Mesodermal cell (in vitro differentiated cells): ENCODE results near the gene PCDH10.

Experiments used
- H3K27ac ChIP-seq: 2 replicates; pipeline ENCODE4 v1.7.0; 2013; ENCODE audit warnings: mild to moderate bottlenecking, low read depth, low read length, moderate library complexity; ENCODE audit not compliant: severe bottlenecking
- H3K36me3 ChIP-seq: 2 replicates; pipeline ENCODE4 v1.7.1; 2013; ENCODE audit warnings: mild to moderate bottlenecking, low read length, moderate library complexity; ENCODE audit not compliant: control insufficient read depth, insufficient read depth
- H3K4me1 ChIP-seq: one replicate; pipeline ENCODE4 v1.7.1; 2013; ENCODE audit warnings: mild to moderate bottlenecking, low read length; ENCODE audit not compliant: insufficient read depth, control insufficient read depth, poor library complexity, severe bottlenecking
- H3K4me3 ChIP-seq: 2 replicates; pipeline ENCODE4 v1.7.0; 2013; ENCODE audit warnings: low read length, control low read depth, mild to moderate bottlenecking; ENCODE audit not compliant: insufficient read depth, poor library complexity, severe bottlenecking; ENCODE audit errors: extremely low read depth
- H3K9me3 ChIP-seq: 2 replicates; pipeline ENCODE4 v1.7.1; 2013; ENCODE audit warnings: mild to moderate bottlenecking, low read length, moderate library complexity; ENCODE audit not compliant: control insufficient read depth
- WGBS, 2 experiments: methylation state at CpG; one replicate each; pipeline ENCODE4 v1.1.5; 2013; ENCODE audit warnings: missing lambda C conversion rate in 2 of 2; ENCODE audit not compliant: insufficient coverage in 2 of 2; 5-methylcytosine and 5-hydroxymethylcytosine counted together

PCDH10 gene

GRCh38 chr4:133150486-133151340 lies 1.6 kb downstream of the PCDH10 start:
- 0% methylated on average over 34 to 38 of the region's 63 CpGs for WGBS, 2 experiments
- Histone ChIP-seq H3K4me3 (peak overlapping the region; percentile 66), H3K4me1 (no peaks in the 10 kb centered on the region), H3K36me3 (no peaks in the 10 kb centered on the region), H3K9me3 (no peaks in the 10 kb centered on the region), H3K27ac (no peak overlapping the region)

GRCh38 chr4:133151341-133151690 lies 2.2 kb downstream of the PCDH10 start:
- no peaks in the 10 kb centered on the region for H3K4me1 ChIP-seq
- 0 to 9% methylated on average over 18 to 26 of the region's 31 CpGs for WGBS, 2 experiments
- H3K4me3 ChIP-seq, result peak overlapping the region; percentile 66
- H3K36me3 ChIP-seq, result no peaks in the 10 kb centered on the region
- H3K9me3 ChIP-seq, result no peaks in the 10 kb centered on the region
- H3K27ac ChIP-seq, result no peak overlapping the region

DNA sequence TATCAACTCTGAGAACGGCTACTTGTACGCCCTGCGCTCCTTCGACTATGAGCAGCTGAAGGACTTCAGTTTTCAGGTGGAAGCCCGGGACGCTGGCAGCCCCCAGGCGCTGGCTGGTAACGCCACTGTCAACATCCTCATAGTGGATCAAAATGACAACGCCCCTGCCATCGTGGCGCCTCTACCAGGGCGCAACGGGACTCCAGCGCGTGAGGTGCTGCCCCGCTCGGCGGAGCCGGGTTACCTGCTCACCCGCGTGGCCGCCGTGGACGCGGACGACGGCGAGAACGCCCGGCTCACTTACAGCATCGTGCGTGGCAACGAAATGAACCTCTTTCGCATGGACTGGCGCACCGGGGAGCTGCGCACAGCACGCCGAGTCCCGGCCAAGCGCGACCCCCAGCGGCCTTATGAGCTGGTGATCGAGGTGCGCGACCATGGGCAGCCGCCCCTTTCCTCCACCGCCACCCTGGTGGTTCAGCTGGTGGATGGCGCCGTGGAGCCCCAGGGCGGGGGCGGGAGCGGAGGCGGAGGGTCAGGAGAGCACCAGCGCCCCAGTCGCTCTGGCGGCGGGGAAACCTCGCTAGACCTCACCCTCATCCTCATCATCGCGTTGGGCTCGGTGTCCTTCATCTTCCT lies 2.7 kb downstream of the PCDH10 start:
- Histone ChIP-seq H3K4me1 (no peaks in the 10 kb centered on the region), H3K27ac (no peak overlapping the region), H3K4me3 (peak overlapping the region; percentile 66), H3K9me3 (no peaks in the 10 kb centered on the region), H3K36me3 (no peaks in the 10 kb centered on the region)
- WGBS, 2 experiments, result 0 to 1% methylated on average over 30 to 49 of the region's 62 CpGs

DNA sequence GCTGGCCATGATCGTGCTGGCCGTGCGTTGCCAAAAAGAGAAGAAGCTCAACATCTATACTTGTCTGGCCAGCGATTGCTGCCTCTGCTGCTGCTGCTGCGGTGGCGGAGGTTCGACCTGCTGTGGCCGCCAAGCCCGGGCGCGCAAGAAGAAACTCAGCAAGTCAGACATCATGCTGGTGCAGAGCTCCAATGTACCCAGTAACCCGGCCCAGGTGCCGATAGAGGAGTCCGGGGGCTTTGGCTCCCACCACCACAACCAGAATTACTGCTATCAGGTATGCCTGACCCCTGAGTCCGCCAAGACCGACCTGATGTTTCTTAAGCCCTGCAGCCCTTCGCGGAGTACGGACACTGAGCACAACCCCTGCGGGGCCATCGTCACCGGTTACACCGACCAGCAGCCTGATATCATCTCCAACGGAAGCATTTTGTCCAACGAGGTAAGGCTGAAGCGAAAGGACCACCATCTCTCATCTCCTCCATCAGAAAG lies 3.3 kb downstream of the PCDH10 start:
- Histone ChIP-seq H3K4me3 (peak overlapping the region; percentile 66), H3K9me3 (no peaks in the 10 kb centered on the region), H3K27ac (no peak overlapping the region), H3K4me1 (no peaks in the 10 kb centered on the region), H3K36me3 (no peaks in the 10 kb centered on the region)
- WGBS, 2 experiments, result 1 to 2% methylated on average over 16 to 21 of the region's 26 CpGs

GRCh38 chr4:133152831-133153481 lies 3.9 kb downstream of the PCDH10 start:
- Histone ChIP-seq H3K36me3 (no peaks in the 10 kb centered on the region), H3K27ac (no peak overlapping the region), H3K4me1 (no peaks in the 10 kb centered on the region), H3K4me3 (peak overlapping the region; percentile 66), H3K9me3 (no peaks in the 10 kb centered on the region)
- 0 to 3% methylated on average over 2 to 14 of the region's 20 CpGs for WGBS, 2 experiments

DNA sequence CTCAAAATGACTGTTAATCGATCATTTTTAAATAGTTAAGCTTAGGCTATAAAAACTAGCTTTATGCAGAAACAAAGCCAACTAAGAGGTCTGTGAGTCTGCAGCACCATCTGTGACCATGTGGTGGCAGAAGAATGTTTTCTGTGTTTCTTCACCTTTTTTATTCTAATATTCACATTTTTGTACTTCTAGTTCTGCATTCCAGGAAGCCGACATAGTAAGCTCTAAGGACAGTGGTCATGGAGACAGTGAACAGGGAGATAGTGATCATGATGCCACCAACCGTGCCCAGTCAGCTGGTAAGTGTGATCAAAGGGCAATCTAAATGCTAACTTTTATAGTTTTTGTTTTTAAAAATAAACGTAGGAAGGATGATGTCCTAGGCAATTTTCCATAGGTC lies 5.6 kb downstream of the PCDH10 start:
- Histone ChIP-seq H3K27ac (no peak overlapping the region), H3K36me3 (no peaks in the 10 kb centered on the region), H3K4me3 (no peak overlapping the region), H3K4me1 (no peaks in the 10 kb centered on the region), H3K9me3 (no peaks in the 10 kb centered on the region)
- WGBS, 2 experiments, result 21 to 44% methylated on average over 2 to 3 of the region's 4 CpGs

DNA sequence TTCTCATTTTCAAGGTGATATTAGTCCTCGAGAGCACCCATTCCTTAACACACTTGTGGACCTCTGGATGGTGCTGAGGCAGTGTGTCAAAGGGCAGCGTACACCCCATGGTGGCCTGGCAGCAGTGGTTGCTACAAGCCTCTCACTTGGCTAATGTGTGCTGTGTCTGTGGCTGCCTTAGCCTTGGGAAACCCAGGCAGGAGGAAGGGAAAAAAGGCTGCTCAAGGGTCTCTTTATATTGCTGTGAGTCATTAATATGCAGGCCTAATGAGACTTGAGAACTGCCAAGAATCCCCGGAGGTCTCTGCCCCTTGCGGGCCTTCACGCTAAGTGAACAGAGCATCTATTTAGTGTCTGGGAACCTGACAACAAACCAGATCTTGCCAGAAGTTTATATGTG lies 7.0 kb downstream of the PCDH10 start:
- no peaks in the 10 kb centered on the region for H3K36me3 ChIP-seq
- H3K4me3 ChIP-seq, result no peak overlapping the region
- H3K9me3 ChIP-seq, result no peaks in the 10 kb centered on the region
- no peaks in the 10 kb centered on the region for H3K4me1 ChIP-seq
- WGBS, 2 experiments, result 63 to 72% methylated on average over 2 to 4 of the region's 5 CpGs
- H3K27ac ChIP-seq, result peak overlapping the region; percentile 42

DNA sequence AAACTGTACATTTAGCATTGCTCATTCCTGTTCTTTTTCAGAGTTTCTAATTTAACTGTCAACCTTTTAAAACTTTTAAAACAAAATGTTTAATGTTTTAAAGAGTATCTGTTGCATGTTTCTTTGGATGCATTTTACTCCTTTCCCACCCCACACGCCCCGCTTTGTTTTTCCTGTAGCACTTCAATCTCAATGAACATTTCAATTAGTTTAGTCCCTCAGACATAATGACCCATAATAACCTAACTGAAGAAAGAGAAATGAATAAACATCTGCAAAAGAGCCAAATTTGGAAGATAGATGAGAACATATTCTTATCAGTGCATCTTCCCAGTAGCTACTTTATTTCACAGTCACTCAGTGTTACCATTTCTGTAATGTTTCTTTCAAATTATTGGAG lies 7.5 kb downstream of the PCDH10 start:
- H3K4me1 ChIP-seq, result no peaks in the 10 kb centered on the region
- no peaks in the 10 kb centered on the region for H3K9me3 ChIP-seq
- no peaks in the 10 kb centered on the region for H3K36me3 ChIP-seq
- H3K4me3 ChIP-seq, result no peak overlapping the region
- peak overlapping the region; percentile 42 for H3K27ac ChIP-seq
- WGBS, 2 experiments, result no CpG with 5 or more reads among the region's 2 CpGs

GRCh38 chr4:133157460-133158160 lies 8.5 kb downstream of the PCDH10 start:
- no peak overlapping the region for H3K27ac ChIP-seq
- H3K4me1 ChIP-seq, result no peaks in the 10 kb centered on the region
- no peak overlapping the region for H3K4me3 ChIP-seq
- H3K9me3 ChIP-seq, result no peaks in the 10 kb centered on the region
- WGBS, 2 experiments, result 89 to 100% methylated on average over 2 to 3 of the region's 5 CpGs
- H3K36me3 ChIP-seq, result no peaks in the 10 kb centered on the region

GRCh38 chr4:133160853-133161252 lies 11.8 kb downstream of the PCDH10 start:
- Histone ChIP-seq H3K36me3 (peaks cover 4% of the 10 kb centered on the region), H3K9me3 (no peaks in the 10 kb centered on the region), H3K4me3 (no peak overlapping the region), H3K27ac (no peak overlapping the region), H3K4me1 (no peaks in the 10 kb centered on the region)
- no CpG with 5 or more reads among the region's 3 CpGs for WGBS, 2 experiments
